A673 (cell line): ENCODE results near the gene EPHX1.

ENCODE experiments used
- CTCF ChIP-seq: fragments of 300-800, 200-600 bp; sonication (generic); conservative IDR thresholded peaks from 2 replicates; pipeline ENCODE4 v1.5.1; 2017; ENCODE audit warnings: low read depth, mild to moderate bottlenecking, antibody characterized with exemption, low read length, moderate library complexity, mixed read lengths
- EZH2 ChIP-seq: fragments of 200-600 bp; sonication (generic); IDR thresholded peaks from 2 replicates; pipeline ENCODE4 v1.6.1; 2017; ENCODE audit warnings: borderline replicate concordance, low read depth, mild to moderate bottlenecking, mixed read lengths, antibody characterized with exemption, low read length; ENCODE audit not compliant: poor library complexity, severe bottlenecking

DNA sequence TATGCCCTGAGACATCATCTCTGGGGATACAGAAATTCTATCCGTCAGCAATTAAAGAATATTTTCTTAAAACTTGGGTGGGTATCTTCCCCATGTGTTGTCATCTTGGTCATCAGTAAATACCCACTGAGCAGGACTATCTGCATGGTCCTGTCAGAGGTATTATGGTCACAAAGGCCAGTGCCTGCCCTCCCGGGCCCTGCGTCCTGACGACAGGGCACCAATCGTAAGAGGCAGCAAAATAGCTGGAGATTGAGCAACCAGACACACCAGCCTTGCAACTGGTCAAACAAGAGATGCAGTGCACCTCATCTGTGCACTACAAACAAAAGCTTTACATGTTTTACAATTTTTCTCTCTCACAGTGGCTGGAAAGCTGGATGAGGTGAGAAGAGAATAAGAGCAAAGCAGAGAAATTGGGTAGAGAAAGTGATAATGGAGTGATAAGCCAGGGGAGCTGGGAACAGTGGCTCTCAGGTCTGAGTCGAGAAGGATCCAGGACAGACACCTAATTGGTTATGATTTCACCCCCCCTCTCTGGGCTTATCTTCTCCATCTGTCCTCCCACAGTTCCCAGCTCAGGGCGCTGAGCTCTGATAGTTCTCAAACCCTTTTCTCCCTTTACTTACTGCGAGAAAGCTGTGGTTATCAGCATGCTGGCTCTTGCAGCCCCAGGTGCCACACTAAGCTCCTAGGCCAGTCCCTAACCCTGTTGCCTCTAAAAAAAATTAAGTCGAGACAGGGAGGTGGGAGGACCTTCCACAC lies 41.1 kb upstream of the EPHX1 start:
- TF ChIP-seq CTCF (no peak), EZH2 (no peak)
